Smooth muscle cell (in vitro differentiated cells): Measurements from ENCODE around the gene ANKRD13A. TPM values are rescaled to one million over a fixed set of nuclear protein-coding genes. Genes with fewer than 3 reads are reported as not detected.
A peak's percentile ranks its signal among the peaks of the same experiment; 100 is the strongest.
"Not testable (repeated sequence)": the region's sequence is repeated elsewhere in the genome, so short reads cannot be mapped to it uniquely, and the experiment has no call there.

Experiments
- DNase-seq: peaks from one replicate; lab custom pipeline; 2025; ENCODE audit not compliant: unreplicated experiment; lab: John Stamatoyannopoulos, UW
- H2AFZ ChIP-seq: fragments of 200-600 bp; sonication (generic); 2 replicates; pipeline ENCODE4 v1.6.0; 2016; ENCODE audit warnings: antibody characterized with exemption, low read depth, mild to moderate bottlenecking
- H3F3A ChIP-seq: fragments of 200-600 bp; sonication (generic); 2 replicates; pipeline ENCODE4 v1.6.0; 2017; ENCODE audit warnings: antibody characterized with exemption, low read depth
- H3K27ac ChIP-seq: fragments of 200-600 bp; sonication (generic); 2 replicates; pipeline ENCODE4 v1.5.1; 2016; ENCODE audit warnings: low read depth, mild to moderate bottlenecking
- H3K27me3 ChIP-seq: fragments of 200-600 bp; sonication (generic); 2 replicates; pipeline ENCODE4 v1.6.1; 2016; ENCODE audit warnings: low read depth, mild to moderate bottlenecking
- H3K36me3 ChIP-seq: fragments of 200-600 bp; sonication (generic); 2 replicates; pipeline ENCODE4 v1.5.1; 2016; ENCODE audit warnings: low read depth
- H3K4me1 ChIP-seq: fragments of 200-600 bp; sonication (generic); 2 replicates; pipeline ENCODE4 v1.5.1; 2016; ENCODE audit warnings: low read depth
- H3K4me2 ChIP-seq: fragments of 200-600 bp; sonication (generic); 2 replicates; pipeline ENCODE4 v1.6.0; 2016; ENCODE audit warnings: mild to moderate bottlenecking
- H3K4me3 ChIP-seq: fragments of 200-600 bp; sonication (generic); 2 replicates; pipeline ENCODE4 v1.5.1; 2016; ENCODE audit warnings: mild to moderate bottlenecking
- H3K79me2 ChIP-seq: fragments of 200-600 bp; sonication (generic); 2 replicates; pipeline ENCODE4 v1.6.0; 2016; ENCODE audit warnings: low read depth, mild to moderate bottlenecking
- H3K9ac ChIP-seq: fragments of 200-600 bp; sonication (generic); 2 replicates; pipeline ENCODE4 v1.6.0; 2016; ENCODE audit warnings: low read depth
- H3K9me3 ChIP-seq: fragments of 200-600 bp; sonication (generic); replicated peaks from 2 replicates; pipeline ENCODE4 v1.5.1; 2016; ENCODE audit warnings: low read depth
- H4K20me1 ChIP-seq: fragments of 200-600 bp; sonication (generic); 2 replicates; pipeline ENCODE4 v1.6.0; 2016; ENCODE audit warnings: low read depth
- CTCF ChIP-seq: fragments of 200-600 bp; sonication (generic); IDR thresholded peaks from 2 replicates; pipeline ENCODE4 v1.5.1; 2017; ENCODE audit warnings: borderline replicate concordance, mild to moderate bottlenecking, antibody characterized with exemption; ENCODE audit not compliant: insufficient read depth, poor library complexity, severe bottlenecking
- WGBS: methylation state at CpG from one replicate; pipeline ENCODE4 v1.1.7; 2016; ENCODE audit warnings: low lambda C conversion rate; 5-methylcytosine and 5-hydroxymethylcytosine counted together
- polyA plus RNA-seq: library from polyadenylated mRNA; unstranded; fragments of >200 nt; fragmentation: Nextera tagmentation; extraction: Ambion mirVana; gene quantifications from 2 replicates; pipeline ENCODE4 v1.2.1, GENCODE V29; 2016
- total RNA-seq: library from RNA; depleted of rRNA; stranded (reverse); fragments of >200 nt; gene quantifications from 2 replicates; pipeline ENCODE4 v1.2.3, GENCODE V29; 2014

ANKRD13A gene
- total and polyA plus RNA-seq, 2 experiments from 2014 or later: 11.6 to 31.1 TPM

- H3K79me2 ChIP-seq: peaks cover 24% of the 10 kb centered on the region
- no peaks in the 10 kb centered on the region for H3K9me3 ChIP-seq
- H3K9ac ChIP-seq: no peak overlapping the region
- H3F3A ChIP-seq: peaks cover 9% of the 10 kb centered on the region
- WGBS: 84% methylated on average over 6 of the region's 6 CpGs
- H2AFZ ChIP-seq: no peak overlapping the region
- H3K27ac ChIP-seq: no peak overlapping the region
- peaks cover 8% of the 10 kb centered on the region for H4K20me1 ChIP-seq
- H3K27me3 ChIP-seq: no peaks in the 10 kb centered on the region
- TF ChIP-seq CTCF: no peak
- no peak overlapping the region for H3K4me2 ChIP-seq
- H3K36me3 ChIP-seq: no peaks in the 10 kb centered on the region
- peaks cover 9% of the 10 kb centered on the region for H3K4me1 ChIP-seq
- no peak for DNase-seq
- H3K4me3 ChIP-seq: no peak overlapping the region
Measured at GRCh38 chr12:110050927-110051326, 51.7 kb downstream of the ANKRD13A start.

- not testable (repeated sequence) for H3K9me3 ChIP-seq, DNase-seq, H4K20me1 ChIP-seq, H3K4me3 ChIP-seq, H3K36me3 ChIP-seq, H3K27me3 ChIP-seq, H2AFZ ChIP-seq, H3K4me1 ChIP-seq, H3K79me2 ChIP-seq
- peaks cover 18% of the 10 kb centered on the region for H3F3A ChIP-seq
- H3K9ac ChIP-seq: peak overlapping the region; percentile 22
- H3K4me2 ChIP-seq: peak overlapping the region; percentile 56
- H3K27ac ChIP-seq: peak overlapping the region; percentile 83
- 35% methylated on average over 11 of the region's 11 CpGs for WGBS
Measured at GRCh38 chr12:110055375-110056352, 56.4 kb downstream of the ANKRD13A start.

- not testable (repeated sequence) for H4K20me1 ChIP-seq, DNase-seq, H3K27me3 ChIP-seq, H3K79me2 ChIP-seq, H3K4me2 ChIP-seq, H3K36me3 ChIP-seq, H3K4me3 ChIP-seq, H3K9ac ChIP-seq, H3K4me1 ChIP-seq, H3K9me3 ChIP-seq, H2AFZ ChIP-seq
- peaks cover 18% of the 10 kb centered on the region for H3F3A ChIP-seq
- H3K27ac ChIP-seq: peak overlapping the region; percentile 83
- 77% methylated on average over 3 of the region's 3 CpGs for whole genome bisulfite sequencing
Measured at GRCh38 chr12:110056643-110057042, 57.4 kb downstream of the ANKRD13A start.

GRCh38 chr12:110058875-110059615, 59.8 kb downstream of the ANKRD13A start:
- Histone ChIP-seq H3K4me2 (no peak overlapping the region), H3K36me3 (no peaks in the 10 kb centered on the region), H3K4me1 (no peaks in the 10 kb centered on the region), H3F3A (peaks cover 18% of the 10 kb centered on the region), H3K9me3 (no peaks in the 10 kb centered on the region), H3K9ac (no peak overlapping the region), H4K20me1 (no peaks in the 10 kb centered on the region), H3K27ac (no peak overlapping the region), H3K79me2 (no peaks in the 10 kb centered on the region), H2AFZ (no peak overlapping the region), H3K27me3 (no peaks in the 10 kb centered on the region), H3K4me3 (no peak overlapping the region)
- TF ChIP-seq CTCF: no peak
- WGBS: 98% methylated on average over 9 of the region's 9 CpGs
- no peak for DNase-seq
